ENCODE measurements around the gene CERT1.
"Not testable (repeated sequence)": the region's sequence is repeated elsewhere in the genome, so short reads cannot be mapped to it uniquely, and the experiment has no call there.

CERT1 gene

DNA sequence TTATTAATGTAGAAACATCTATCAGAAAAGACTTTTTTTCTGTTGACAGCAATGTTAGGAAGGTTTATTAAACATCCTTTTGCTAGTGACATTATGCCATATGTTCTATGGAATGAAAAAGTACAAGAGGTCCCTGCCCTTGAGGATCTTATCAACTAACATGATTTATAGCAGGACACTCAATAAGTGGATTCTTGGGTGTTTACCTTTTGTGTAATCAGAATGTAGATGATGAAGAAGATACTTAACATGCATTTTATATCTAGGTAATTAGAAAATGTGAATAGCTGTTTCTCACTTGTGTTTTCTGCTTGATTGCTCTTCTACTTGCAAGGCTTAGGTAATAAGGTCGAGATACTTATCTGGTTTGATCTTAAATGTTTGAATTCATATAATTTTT lies 169.5 kb downstream of the CERT1 start:
- DNase-seq (ENCODE audit: low spot score) = no peak

DNA sequence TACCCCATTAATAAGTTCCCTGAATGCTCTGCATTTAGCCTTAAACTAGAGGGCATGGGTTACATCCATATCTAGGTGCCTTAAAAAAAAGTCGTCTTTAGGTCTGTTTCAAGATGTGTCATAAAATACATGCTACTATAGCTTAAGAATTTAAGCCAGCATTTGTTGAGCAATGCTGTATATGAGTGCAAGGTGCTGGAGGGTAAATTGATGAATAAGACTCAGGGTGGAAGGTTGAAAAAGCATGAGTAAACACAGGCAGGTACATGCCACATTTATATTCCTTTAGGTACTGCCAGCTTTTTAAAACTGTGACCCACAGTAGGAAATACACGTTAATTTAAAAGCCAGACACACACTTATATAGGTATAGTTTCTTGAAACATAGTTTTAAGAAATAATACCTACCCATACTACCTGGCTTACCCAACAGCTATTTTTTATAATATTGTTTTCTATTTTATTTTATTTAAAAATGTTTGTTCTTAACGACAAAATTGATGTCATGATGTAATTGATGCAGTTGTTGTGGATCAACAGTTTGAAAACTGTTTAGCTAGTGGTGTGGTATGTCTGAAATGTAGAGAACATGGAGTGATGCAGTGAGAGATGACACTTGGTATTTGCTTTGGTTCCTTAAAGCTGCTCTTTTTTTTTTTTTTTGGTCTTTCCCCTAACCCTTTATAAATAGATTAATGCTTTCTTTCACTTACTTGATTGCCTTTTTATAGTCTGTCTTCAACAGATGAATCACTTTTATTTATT lies 170.5 kb downstream of the CERT1 start:
- DNase-seq (ENCODE audit: low spot score) = no peak

DNA sequence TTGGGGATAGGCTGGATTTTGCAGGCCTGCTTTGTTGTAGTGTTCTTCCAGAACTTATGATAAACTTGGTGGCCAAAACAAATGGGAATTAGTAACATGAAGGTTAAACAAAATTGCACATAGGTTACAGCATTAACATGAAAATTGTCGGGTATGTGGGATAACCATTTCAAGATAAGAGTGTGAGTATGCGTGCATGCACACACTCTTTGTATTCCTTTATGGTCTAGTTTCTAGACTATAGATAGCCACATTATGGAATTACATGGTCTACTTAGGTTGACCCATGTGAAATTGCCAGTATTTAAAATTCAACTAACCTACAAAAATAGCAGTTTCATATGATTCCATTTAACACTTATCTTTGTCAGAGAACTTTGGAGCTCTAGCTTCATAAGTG lies 173.0 kb downstream of the CERT1 start:
- DNase-seq (ENCODE audit: low spot score) = no peak

DNA sequence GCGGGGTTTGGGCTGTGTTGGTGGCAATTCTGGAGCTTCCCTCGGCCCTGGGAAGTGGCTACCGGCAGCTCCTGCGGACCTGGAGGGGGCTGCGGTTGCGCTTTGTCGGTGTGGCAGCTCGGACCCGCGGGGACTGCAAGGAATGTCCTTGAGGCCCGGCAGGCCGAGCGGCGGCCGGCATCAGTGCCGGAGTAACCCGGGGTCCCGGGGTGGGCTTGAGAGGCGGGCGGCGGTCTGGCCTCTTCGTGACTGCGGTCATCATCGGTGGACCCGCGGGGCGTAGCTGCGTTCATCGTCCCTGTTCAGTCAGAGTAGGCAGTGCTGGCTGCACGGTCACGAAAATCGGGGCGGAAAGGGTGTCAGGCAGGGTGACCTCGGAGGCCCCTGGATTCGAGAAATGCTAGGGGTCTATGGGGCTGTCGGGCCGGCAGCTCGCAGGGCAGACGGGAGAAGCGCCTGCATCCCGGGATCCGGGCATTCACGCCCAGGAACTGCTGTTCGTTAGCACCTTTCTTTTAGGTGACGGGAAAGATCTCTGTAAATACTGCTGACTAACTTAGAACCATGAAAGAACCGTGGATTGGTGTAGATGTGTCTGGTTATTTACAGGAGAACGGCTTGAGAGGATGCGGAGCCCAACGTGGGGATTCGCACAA lies 173.9 kb downstream of the CERT1 start:
- peak; percentile 26 for DNase-seq (ENCODE audit: low spot score)

DNA sequence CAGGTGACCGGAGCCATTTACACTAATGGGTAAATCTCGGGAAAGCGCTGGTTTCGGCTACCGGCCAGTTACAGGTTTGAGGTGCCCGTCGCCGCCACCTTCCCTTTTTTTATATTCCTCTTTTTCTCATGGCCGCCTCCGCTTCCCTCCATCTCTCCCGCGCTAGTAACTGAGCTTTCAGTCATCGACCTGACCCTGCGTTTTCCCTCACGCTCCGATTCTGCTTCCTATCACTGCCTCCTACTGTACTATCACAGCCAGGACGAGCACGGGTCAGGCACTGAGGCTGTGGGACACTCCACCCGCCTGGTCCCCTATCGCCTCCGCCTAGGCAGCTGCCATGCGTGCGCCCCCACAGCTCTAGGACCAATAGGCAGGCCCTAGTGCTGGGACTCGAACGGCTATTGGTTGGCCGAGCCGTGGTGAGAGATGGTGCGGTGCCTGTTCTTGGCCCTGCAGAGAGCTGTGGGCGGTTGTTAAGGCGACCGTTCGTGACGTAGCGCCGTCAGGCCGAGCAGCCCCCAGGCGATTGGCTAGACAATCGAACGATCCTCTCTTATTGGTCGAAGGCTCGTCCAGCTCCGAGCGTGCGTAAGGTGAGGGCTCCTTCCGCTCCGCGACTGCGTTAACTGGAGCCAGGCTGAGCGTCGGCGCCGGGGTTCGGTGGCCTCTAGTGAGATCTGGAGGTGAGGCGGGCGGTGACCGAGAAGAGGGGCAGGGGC lies 174.7 kb downstream of the CERT1 start, which contains the start of gene HMGCR:
Gene HMGCR, plus strand, starts transcription at position 606 of the 722 bp plus-strand sequence. CDS start 5,386 bp downstream, outside the sequence.
- peak; percentile 99 for DNase-seq (ENCODE audit: low spot score)

DNA sequence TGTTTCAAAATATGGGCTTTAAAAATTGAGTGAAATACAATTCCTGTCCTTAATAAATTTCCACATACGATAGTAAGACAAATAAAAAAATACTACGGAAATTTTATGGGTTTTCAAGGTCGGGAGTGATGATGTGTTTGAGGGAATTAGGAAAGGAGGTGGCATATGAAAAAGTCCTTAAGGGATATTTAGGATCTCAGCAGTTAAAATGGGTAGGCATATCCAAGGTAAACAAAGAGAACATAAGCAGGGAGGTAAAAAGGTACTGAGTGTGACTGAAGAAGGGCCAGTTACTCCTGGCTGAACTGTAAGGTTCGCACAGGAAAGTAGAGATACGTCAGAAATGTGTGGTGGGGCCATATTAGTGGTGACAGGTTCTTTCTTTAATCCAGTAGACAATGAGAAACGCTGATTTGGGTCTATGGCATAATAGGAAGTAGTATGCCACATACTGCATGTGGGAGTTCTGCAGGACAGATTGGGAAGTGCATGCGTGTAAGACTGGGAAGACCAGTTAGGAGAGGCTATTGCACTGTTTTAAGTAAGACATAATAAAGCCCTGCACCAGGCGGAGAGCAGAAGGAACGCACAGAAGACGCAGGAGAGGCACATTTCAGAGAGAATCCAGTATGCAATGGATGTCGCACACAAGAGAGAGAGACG lies 175.3 kb downstream of the CERT1 start:
- DNase-seq (ENCODE audit: low spot score) = peak; percentile 94

DNA sequence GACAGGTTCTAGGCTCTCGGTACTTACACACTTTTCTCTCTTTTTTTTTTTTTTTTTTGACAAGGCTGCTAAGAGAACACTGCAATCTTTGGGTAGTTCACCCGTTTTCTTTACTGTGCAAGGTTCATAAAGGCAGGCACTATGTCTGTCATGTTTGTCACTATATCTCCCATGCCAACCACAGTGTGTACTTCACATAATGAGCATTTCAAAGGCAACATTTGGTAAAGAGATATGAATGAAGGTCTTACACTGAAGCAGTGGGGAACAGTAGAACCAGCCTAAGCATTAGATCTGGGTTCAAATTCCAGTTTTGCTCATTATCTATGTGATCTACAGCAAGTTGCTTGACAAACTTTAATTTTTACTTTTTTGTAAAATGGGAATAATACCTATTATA lies 175.9 kb downstream of the CERT1 start:
- no peak for DNase-seq (ENCODE audit: low spot score)

DNA sequence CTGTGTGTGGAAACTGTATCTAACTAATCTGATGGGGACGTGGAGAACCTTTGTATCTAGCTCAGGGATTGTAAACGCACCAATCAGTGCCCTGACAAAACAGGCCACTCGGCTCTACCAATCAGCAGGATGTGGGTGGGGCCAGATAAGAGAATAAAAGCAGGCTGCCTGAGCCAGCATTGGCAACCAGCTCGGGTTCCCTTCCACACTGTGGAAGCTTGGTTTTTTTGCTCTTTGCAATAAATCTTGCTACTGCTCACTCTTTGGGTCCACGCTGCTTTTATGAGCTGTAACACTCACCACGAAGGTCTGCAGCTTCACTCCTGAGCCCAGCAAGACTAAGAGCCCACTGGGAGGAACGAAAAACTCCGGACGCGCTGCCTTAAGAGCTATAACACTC lies 177.0 kb downstream of the CERT1 start:
- not testable (repeated sequence) for DNase-seq (ENCODE audit: low spot score)

DNA sequence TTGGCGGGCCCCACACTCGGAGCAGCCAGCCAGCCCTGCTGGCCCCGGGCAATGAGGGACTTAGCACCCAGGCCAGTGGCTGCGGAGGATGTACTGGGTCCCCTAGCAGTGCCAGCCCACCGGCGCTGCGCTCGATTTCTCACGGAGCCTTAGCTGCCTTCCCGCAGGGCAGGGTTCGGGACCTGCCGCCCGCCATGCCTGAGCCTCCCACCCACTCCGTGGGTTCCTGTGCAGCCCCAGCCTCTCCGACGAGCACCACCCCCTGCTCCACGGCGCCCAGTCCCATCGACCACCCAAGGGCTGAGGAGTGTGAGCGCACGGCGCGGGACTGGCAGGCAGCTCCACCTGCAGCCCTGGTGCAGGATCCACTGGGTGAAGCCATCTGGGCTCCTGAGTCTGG lies 177.7 kb downstream of the CERT1 start:
- DNase-seq (ENCODE audit: low spot score) = not testable (repeated sequence)

DNA sequence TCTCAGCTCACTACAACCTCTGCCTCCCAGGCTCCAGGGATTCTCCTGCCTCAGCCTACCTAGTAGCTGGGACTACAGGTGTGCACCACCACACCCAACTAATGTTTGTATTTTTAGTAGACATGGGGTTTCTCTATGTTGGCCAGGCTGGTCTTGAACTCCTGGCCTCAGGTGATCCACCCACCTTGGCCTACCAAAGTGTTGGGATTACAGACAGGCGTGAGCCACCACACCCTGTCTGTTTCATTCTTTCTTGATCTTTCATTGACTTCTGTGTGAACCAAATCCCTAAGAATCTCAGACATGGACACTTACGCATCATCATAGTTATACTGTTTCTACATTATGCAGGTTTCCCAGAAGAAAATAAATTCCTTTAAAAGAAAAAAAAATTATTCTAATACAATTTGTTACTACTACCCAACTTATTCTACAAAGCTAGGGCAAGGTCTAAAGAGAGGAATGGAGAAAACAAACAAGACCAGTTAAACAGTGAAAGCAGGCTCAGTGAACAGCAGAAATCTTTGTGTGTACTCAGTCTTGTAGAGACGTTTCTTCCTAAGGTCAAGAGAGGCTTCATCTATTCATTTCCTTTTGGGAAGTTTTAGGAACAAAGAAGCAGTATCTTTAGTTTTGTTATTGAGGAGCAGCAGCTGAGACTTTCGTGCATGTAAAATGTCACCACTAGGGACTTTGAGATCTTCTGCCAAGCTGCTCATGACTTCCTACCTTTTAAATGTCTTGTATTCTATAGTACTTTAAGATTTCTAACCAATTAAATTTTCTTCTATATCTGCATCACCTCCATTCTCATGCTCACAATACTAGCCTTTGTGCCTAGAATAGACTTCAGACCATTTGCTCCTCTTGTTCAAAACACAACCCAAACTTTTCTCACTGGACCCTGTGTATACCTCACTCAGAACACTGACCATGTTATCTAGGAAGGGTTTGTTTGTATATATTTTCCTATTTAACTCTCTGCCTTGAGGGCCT lies 180.0 kb downstream of the CERT1 start:
- no peak for DNase-seq (ENCODE audit: low spot score)

DNA sequence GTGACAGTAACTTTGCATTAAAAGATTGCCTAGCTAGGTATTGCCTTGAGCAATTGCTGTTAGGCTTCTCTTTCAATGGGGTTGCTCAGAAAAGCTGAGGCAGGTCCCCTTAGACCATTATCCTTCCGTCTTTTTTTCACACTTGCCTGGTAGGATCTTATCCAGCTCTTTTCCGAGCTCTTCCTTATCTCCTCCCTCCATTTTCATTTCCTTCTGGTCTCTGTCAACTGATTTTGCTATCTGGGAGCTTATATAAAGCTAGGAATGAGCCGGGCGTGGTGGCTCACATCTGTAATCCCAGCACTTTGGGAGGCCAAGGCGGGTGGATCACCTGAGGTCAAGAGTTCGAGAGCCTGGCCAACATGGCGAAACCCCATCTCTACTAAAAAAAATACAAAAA lies 181.0 kb downstream of the CERT1 start:
- DNase-seq (ENCODE audit: low spot score) = no peak

All from SW480 (cell line).